Ovary (tissue), 9 donors: ENCODE data around the gene EN2. TPM values are rescaled to one million over a fixed set of nuclear protein-coding genes. Genes with fewer than 3 reads are reported as not detected.

ENCODE experiments used
- DNase-seq, 5 donors: peaks; one replicate each; pipeline ENCODE4 v3.0.0-alpha.2; 2019 to 2020
- H3K27ac ChIP-seq, 2 donors: fragments of 200-600 bp; one replicate each; pipeline versions ENCODE4 v1.5.1 to v1.8.0; 2019 to 2022
- H3K27me3 ChIP-seq: fragments of 200-600 bp; one replicate; pipeline ENCODE4 v1.8.0; 2022
- H3K36me3 ChIP-seq: fragments of 200-600 bp; sonication (generic); one replicate; pipeline ENCODE4 v1.5.1; 2019
- H3K4me1 ChIP-seq: one replicate; pipeline ENCODE4 v1.8.1; 2013; ENCODE audit warnings: mild to moderate bottlenecking, moderate library complexity; ENCODE audit not compliant: insufficient read depth
- H3K4me3 ChIP-seq: fragments of 200-600 bp; sonication (generic); one replicate; pipeline ENCODE4 v1.5.1; 2017
- H3K9me3 ChIP-seq, 2 donors: fragments of 200-600 bp in 1 of 2; sonication (generic) in 1 of 2; one replicate each; pipeline versions ENCODE4 v1.5.1 to v1.8.1; 2013 to 2019; ENCODE audit warnings: mild to moderate bottlenecking in 1 of 2, moderate library complexity in 1 of 2
- EP300 ChIP-seq: sonication (generic); formaldehyde crosslinking; IDR thresholded peaks from one replicate; pipeline ENCODE4 v1.6.1; 2017; ENCODE audit warnings: antibody characterized with exemption
- POLR2A ChIP-seq: fragments of 450-650 bp; IDR thresholded peaks from one replicate; pipeline ENCODE4 v1.6.1; 2017; ENCODE audit warnings: antibody characterized with exemption, mild to moderate bottlenecking, moderate library complexity
- WGBS, 3 donors: extraction: QIAGEN DNeasy Blood & Tissue Kit in 1 of 3; methylation state at CpG; one replicate each; pipeline versions ENCODE4 v1.1.5 to v1.1.7; 2013 to 2017; 5-methylcytosine and 5-hydroxymethylcytosine counted together
- intact Hi-C, 4 donors: fragments of 100-400 bp; cut with DNase I; formaldehyde crosslinking; loops; one replicate each; pipeline versions ENCODE4 v1.11.0 to v1.15.1; 2022 to 2023
- polyA plus RNA-seq, 2 donors: library from polyadenylated mRNA; stranded (reverse); fragments of 200-250 nt in 1 of 2; fragments of 350-450 nt in 1 of 2; fragmentation: Illumina TruSeq in 1 of 2; extraction: RNeasy Lipid Tissue Mini Kit (QIAGEN cat#74804) in 1 of 2; gene quantifications; one replicate each; pipeline ENCODE4 v1.2.3, GENCODE V29; 2013 to 2014
- total RNA-seq, 7 donors: library from RNA; depleted of rRNA in 2 of 7; stranded (reverse); fragments of >200 nt in 2 of 7; fragmentation: NEBNext Ultra II Directional in 3 of 7; extraction: Animal tissue kit (Norgen Biotek cat#: 25700) in 3 of 7; gene quantifications; one replicate each; pipeline versions ENCODE4 v1.1.0 to v1.2.4, GENCODE V29; 2016 to 2023
- TF ChIP-seq, protein P1 (sequence below), 3 donors: fragments of 450-650 bp in 2 of 3; fragments of 200-600 bp in 1 of 3; IDR thresholded peaks; one replicate each; pipeline versions ENCODE4 v1.5.1 to v1.8.0; 2016 to 2022; ENCODE audit warnings: antibody characterized with exemption in 3 of 3, mild to moderate bottlenecking in 1 of 3
- donor health status: DM: no; HTN: no; CAD: no; lungs with moderate emphysema.
- donor health status: DM: no; HTN: no; CAD: no.
- donor health status: Bipolar disorder and iron deficiency.
- donor health status: DM: yes; HTN: yes; CAD: no.
- donor health status: DM: no; HTN: no; CAD: no.
- donor health status: DM: yes; HTN: yes; CAD: no.

EN2 gene
- total and polyA plus RNA-seq, 9 donors, result 0.15 to 1.8 (median 0.77) TPM; not detected in 1

DNA sequence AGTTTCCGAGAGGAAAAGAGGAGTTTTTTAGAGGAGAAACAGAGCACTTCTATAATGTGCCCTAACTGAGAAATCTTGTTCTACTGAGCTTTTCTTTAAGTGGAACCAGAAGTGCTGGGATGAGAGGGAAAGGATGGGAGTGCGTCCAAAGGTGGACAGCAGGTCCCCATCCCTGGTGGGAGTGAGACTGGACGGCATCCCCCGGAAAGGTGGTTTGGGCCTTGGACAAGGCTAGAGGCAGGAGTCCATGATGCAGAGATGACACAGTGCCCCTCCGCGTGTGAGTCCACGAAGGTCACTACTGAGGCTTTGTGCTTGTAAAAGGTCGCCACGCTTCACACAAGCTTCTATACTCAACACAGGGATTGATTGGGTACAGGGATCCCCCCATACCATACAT, 6.1 kb upstream of the EN2 start:
- no peak overlapping the region for H3K4me3 ChIP-seq
- H3K27me3 ChIP-seq, result peaks cover 5% of the 10 kb centered on the region
- H3K36me3 ChIP-seq, result no peaks in the 10 kb centered on the region
- 7 to 11% (median 11%) methylated on average over 9 of the region's 9 CpGs for WGBS, 3 donors
- DNase-seq, result no peak
- intact Hi-C loops, result loop anchor here in 1 of 4 donors (10.0 kb wide), 1 partner anchor 157 kb away; the partner anchor contains the start of gene INSIG1
- H3K27ac ChIP-seq, result no peak overlapping the region
- peaks cover 6% of the 10 kb centered on the region for H3K4me1 ChIP-seq
- H3K9me3 ChIP-seq, result no peaks in the 10 kb centered on the region
- TF ChIP-seq POLR2A (no peak), EP300 (no peak)
- TF ChIP-seq, protein P1, sequence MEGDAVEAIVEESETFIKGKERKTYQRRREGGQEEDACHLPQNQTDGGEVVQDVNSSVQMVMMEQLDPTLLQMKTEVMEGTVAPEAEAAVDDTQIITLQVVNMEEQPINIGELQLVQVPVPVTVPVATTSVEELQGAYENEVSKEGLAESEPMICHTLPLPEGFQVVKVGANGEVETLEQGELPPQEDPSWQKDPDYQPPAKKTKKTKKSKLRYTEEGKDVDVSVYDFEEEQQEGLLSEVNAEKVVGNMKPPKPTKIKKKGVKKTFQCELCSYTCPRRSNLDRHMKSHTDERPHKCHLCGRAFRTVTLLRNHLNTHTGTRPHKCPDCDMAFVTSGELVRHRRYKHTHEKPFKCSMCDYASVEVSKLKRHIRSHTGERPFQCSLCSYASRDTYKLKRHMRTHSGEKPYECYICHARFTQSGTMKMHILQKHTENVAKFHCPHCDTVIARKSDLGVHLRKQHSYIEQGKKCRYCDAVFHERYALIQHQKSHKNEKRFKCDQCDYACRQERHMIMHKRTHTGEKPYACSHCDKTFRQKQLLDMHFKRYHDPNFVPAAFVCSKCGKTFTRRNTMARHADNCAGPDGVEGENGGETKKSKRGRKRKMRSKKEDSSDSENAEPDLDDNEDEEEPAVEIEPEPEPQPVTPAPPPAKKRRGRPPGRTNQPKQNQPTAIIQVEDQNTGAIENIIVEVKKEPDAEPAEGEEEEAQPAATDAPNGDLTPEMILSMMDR (IDR thresholded peaks at IDR 0.05), result no peak

DNA sequence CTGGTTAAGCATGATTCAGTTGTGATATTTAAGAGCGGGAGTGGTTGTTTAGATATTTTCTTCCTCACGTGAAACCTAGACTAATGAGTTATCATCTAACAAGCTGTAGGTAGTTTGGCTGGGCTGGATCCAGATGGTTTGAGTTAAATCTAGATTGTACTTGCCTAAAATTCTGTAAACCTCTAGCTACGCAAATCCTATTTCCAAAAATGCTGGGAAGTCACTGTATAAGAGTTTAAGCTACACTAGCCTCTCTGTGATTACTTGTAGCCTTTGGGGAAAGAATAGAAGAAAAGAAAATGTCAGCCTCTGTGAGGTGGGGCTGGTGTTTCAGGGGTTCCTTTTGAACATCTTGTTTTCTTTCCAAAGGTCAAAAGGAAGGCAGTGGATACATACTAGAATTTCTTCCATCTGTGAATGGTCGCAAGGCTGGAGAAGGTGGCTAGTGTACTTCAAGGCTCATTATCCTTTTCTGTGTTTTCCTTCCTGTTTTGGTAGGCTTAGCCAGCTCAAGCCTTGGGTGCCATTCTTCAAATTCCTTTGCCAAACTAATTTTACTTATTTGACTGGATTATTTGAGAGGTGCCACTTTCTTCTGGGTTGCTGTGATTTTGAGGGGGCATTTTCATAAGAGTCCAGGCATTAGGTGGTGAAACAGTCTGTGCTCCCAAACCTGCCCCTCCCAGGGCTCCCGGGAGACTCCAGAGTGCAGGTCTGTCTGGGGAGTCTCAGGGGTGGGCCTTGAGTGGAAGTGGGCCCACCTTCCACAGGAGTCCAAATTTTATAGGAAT, 5.2 kb upstream of the EN2 start:
- H3K27ac ChIP-seq, result no peak overlapping the region
- 27 to 35% (median 28%) methylated on average over 5 of the region's 5 CpGs for WGBS, 3 donors
- no peaks in the 10 kb centered on the region for H3K36me3 ChIP-seq
- no peak for DNase-seq
- peaks cover 5% of the 10 kb centered on the region for H3K27me3 ChIP-seq
- intact Hi-C loops, result loop anchor here in 1 of 4 donors (10.0 kb wide), 1 partner anchor 158 kb away; the partner anchor contains the start of gene INSIG1
- TF ChIP-seq EP300 (no peak), POLR2A (no peak)
- TF ChIP-seq, protein P1 (IDR thresholded peaks at IDR 0.05), result no peak
- peaks cover 6% of the 10 kb centered on the region for H3K4me1 ChIP-seq
- H3K4me3 ChIP-seq, result no peak overlapping the region
- no peaks in the 10 kb centered on the region for H3K9me3 ChIP-seq

DNA sequence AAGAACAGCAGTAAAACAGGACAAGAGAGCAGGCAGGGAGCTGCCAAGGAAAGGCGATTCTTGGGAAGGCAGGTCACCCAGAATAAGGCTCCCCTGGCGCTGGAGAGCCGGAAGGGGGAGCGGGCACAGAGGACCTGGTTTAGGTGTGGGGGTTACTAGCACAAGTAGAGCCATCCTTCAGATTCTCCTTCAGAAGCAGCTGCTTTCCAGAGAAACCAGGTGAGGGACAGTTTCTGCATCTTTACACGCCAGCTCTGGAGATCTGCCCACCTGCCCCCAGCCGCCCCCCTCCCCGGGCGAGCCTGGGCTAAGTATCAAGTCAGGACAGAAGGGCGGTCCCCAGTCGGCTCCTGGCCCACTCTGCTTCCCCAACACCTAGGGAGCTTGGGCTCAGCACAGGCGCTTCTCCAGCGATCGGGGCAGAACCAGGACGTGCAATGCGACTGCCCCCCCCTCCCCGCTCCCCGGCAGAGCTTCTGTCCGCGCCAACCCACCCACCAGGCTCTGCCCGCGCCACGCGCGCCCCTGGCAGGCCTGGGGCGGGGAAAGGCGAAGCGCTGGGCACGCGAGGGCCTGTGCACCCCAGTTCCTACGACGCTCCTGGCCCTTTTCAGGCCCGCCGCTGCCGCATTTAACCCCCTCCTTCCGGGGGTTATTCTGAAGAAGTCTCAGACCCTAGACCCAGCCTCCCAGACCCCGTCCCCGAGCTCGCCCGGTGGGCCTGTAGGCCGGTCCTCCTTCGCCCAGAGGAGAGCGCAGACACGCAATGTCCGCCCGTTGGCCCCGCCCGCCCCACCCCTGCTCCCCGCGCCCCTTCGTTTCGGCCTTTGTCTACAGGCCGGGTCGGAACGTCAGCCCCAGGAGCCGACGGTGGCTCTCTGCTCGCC, 4.4 kb upstream of the EN2 start:
- WGBS, 3 donors, result 2 to 4% (median 2%) methylated on average over 54 to 57 of the region's 57 CpGs
- intact Hi-C loops, result loop anchor here in 1 of 4 donors (10.0 kb wide), 1 partner anchor 159 kb away; the partner anchor contains the start of gene INSIG1
- Histone ChIP-seq H3K36me3 (no peaks in the 10 kb centered on the region), H3K9me3 (no peaks in the 10 kb centered on the region), H3K4me1 (peaks cover 6% of the 10 kb centered on the region), H3K27ac (no peak overlapping the region), H3K4me3 (no peak overlapping the region), H3K27me3 (peaks cover 5% of the 10 kb centered on the region)
- TF ChIP-seq POLR2A (no peak), EP300 (no peak)
- TF ChIP-seq, protein P1 (IDR thresholded peaks at IDR 0.05), result no peak
- DNase-seq, result no peak
